ENCODE data around the gene CRISPLD2.
"Not testable (repeated sequence)": the region's sequence is repeated elsewhere in the genome, so short reads cannot be mapped to it uniquely, and the experiment has no call there.

Gene CRISPLD2

DNA sequence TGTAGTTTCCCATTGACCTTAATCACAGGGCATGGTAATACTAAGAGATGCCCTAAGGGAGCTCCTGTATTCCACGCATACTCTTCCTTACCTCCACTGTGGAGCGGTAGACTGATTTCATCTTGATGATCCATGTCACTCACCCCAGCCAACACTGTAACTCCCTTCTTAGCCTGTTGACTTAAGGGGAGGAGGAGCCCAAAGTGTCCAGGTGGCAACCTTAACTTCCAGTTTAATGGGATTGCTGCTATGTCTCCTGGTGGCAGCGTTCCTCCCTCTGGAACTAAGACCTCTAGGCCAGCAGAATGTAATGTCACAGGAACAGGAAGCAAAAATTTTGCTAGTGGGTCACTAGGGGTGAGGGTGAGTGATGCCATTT, 36.4 kb downstream of the CRISPLD2 start:
- not testable (repeated sequence) for DNase-seq (ENCODE audit: low read depth in 2 of 3, low spot score in 1 of 3)

DNA sequence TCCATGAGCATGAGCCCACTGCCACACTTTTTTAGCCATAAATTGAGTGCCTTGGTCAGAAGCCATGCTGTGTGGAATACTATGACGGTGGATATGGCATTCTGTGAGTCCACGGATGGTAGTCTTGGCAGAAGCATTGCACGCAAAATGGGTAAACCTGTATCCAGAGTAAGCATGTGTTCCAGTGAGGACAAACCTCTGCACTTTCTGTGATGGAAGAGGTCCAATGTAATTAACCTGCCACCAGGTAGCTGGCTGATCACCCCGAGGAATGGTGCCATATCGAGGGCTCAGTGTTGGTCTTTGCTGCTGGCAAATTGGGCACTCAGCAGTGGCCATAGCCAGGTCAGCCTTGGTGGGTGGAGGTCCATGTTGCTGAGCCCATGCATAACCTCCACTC, 37.0 kb downstream of the CRISPLD2 start:
- not testable (repeated sequence) for DNase-seq (ENCODE audit: low read depth in 2 of 3, low spot score in 1 of 3)

- DNase-seq (ENCODE audit: low read depth in 2 of 3, low spot score in 1 of 3), result no peak
These were observed 39.9 kb downstream of the CRISPLD2 start for GRCh38 chr16:84859681-84860080.

- DNase-seq (ENCODE audit: low read depth in 2 of 3, low spot score in 1 of 3), result no peak
These were observed 40.6 kb downstream of the CRISPLD2 start for GRCh38 chr16:84860383-84860782.

DNA sequence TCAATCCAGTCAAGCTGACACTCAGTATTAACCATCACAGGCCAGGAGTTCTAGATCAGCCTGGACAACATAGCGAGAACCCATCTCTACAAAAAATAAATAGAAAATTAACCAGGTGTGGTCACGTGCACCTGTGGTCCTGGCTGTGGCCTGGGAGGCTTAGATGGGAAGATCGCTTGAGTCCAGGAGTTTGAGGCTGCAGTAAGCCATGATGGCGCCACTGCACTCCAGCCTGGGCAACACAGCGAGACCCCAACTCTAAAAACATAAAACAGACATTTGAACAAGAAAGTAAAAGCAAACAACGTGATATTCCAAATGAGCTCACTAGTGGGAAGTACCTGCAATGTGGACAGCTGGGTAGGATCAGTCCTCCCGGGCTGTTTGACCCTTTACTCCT, 41.9 kb downstream of the CRISPLD2 start:
- no peak for DNase-seq (ENCODE audit: low read depth in 2 of 3, low spot score in 1 of 3)

- DNase-seq (ENCODE audit: low read depth in 2 of 3, low spot score in 1 of 3), result no peak
These were observed 43.2 kb downstream of the CRISPLD2 start for GRCh38 chr16:84862804-84863480.

GRCh38 chr16:84863481-84863814, 43.7 kb downstream of the CRISPLD2 start:
- no peak for DNase-seq (ENCODE audit: low read depth in 2 of 3, low spot score in 1 of 3)

GRCh38 chr16:84864326-84864955, 44.7 kb downstream of the CRISPLD2 start:
- no peak for DNase-seq (ENCODE audit: low read depth in 2 of 3, low spot score in 1 of 3)

DNA sequence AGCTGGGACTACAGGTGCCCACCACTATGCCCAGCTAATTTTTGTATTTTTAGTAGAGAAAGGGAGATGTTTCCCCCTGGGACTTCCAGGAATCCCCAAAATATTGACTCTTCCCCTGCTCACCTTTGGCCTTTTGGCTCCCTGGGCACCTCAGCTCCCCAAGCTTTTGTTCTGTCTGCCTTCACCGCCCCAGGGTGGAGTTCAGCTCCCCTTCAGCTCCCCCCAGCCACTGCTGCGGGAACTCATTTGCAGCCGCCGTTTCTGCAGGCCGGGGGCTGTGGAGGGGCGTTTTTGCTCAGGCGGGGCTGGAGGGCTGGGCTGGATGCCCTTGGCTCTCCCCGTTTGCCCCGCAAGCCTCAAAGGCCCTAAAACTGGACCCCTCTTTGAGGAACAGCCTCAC, 47.9 kb downstream of the CRISPLD2 start:
- DNase-seq (ENCODE audit: low read depth in 2 of 3, low spot score in 1 of 3), result no peak

- no peak for DNase-seq (ENCODE audit: low read depth in 2 of 3, low spot score in 1 of 3)
These were observed 48.5 kb downstream of the CRISPLD2 start for GRCh38 chr16:84868328-84868727.

DNA sequence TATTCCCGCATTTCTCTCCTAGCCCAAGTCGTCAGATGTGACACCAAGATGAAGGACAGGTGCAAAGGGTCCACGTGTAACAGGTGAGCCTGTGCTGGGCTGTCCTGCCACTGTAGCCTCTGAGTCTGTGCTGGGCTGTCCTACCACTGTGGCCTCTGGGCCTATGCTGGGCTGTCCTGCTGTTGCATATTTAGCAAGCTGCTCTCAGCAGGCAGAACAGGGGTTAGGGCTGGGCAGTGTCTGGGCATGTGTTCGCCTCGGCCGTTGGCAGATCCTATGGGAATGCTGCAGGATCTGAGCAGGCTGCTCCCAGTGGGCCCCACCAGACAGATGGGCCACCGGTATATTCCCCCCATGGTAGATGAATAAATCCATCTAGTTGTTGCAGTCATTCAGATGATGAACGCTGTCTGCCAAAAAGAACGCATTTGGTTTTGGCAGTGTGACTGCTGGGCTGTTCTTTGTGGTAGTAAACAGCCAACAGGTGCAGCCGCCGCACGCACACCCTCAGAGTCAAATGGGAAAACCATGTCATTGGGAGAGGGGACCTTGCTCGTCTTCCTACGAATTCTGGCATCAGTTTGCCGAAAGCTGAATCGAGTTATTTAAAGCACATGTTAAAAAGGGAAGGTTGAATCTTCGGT, 49.2 kb downstream of the CRISPLD2 start:
- DNase-seq (ENCODE audit: low read depth in 2 of 3, low spot score in 1 of 3), result no peak

DNA sequence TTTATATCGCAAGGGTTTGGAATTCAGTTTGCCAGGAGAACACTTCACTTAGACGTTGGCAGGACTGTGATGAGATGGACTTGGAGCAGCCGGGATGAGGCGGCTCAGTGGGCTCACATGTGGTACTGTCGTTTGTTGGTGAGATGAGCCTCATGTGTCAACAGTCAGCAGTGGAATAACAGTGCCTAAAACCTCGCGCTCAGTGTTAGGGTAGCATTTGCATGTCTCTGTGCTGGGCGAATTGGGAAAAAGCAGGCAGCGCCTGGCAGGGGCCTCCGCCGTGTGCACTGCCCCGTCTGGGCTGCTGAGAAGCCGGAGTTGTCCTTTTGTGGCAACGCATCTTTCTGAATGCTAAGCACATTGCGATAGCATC, 49.7 kb downstream of the CRISPLD2 start:
- DNase-seq (ENCODE audit: low read depth in 2 of 3, low spot score in 1 of 3), result no peak

DNA sequence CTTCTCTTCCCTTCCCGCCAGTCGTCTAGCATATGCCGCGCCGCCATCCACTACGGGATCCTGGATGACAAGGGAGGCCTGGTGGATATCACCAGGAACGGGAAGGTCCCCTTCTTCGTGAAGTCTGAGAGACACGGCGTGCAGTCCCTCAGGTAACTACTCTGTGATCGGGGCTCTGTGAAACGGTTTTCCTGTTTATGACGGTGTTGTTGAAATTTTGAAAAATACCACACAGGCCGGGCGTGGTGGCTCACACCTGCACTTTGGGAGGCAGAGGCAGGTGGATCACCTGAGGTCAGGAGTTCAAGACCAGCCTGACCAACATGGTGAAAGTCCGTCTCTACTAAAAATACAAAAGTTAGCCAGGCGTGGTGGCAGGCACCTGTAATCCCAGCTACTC, 53.2 kb downstream of the CRISPLD2 start:
- DNase-seq (ENCODE audit: low read depth in 2 of 3, low spot score in 1 of 3), result not testable (repeated sequence)

- DNase-seq (ENCODE audit: low read depth in 2 of 3, low spot score in 1 of 3), result no peak
These were observed 54.2 kb downstream of the CRISPLD2 start for GRCh38 chr16:84874004-84874435.

GRCh38 chr16:84874553-84874952, 54.8 kb downstream of the CRISPLD2 start:
- DNase-seq (ENCODE audit: low read depth in 2 of 3, low spot score in 1 of 3), result no peak

- no peak for DNase-seq (ENCODE audit: low read depth in 2 of 3, low spot score in 1 of 3)
These were observed 55.2 kb downstream of the CRISPLD2 start for GRCh38 chr16:84874983-84875382.

DNA sequence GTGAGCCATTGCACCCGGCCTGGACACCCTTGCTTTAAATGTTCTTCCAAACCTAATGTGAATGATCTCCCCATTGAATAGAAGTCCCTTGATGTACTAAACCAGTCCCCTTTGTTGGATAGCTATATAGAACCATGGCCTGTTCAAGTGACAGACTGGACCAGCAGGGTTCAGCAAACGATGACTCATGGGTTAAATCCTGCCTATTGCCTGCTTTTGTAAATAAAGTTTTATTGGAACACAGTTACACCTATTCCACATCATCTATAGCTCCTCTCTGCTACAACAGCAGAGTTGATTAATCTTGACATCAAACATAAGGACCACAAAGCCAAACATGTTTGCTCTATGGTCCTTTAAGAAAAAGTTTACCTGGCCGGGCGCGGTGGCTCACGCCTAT, 56.1 kb downstream of the CRISPLD2 start:
- no peak for DNase-seq (ENCODE audit: low read depth in 2 of 3, low spot score in 1 of 3)

DNA sequence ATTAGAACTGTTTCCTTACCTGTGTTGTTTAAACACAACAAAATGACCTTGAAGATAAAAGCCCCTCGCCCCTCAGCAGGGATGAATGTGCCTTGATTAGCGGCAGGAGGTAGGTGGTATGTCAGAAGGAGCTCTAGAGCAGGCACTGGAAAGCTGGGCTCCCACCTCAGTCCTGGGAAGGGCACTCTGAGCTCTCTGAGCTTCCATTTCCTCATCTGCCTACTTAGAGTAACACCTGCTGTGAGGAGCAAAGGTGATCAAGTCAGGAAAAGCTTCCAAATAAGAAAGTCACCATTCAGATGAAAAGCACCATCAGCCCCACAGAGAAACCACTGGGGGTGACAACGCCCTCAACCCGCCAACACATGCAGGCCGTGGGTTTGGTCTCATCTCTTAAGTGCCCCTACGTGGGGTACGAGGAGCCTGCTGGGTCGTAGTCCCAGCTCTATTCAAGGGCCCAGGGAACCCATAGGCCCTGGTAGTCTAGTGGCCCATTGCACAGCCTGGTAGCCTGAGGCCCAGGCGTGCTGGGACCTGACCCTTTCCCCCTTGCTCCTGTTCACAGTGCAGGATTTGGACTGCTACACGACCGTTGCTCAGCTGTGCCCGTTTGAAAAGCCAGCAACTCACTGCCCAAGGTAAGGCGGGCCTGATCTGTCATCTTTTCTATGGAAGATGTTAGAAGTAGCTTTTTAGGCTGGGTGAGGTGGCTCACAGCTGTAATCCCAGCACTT, 57.3 kb downstream of the CRISPLD2 start:
- DNase-seq (ENCODE audit: low read depth in 2 of 3, low spot score in 1 of 3), result no peak

DNA sequence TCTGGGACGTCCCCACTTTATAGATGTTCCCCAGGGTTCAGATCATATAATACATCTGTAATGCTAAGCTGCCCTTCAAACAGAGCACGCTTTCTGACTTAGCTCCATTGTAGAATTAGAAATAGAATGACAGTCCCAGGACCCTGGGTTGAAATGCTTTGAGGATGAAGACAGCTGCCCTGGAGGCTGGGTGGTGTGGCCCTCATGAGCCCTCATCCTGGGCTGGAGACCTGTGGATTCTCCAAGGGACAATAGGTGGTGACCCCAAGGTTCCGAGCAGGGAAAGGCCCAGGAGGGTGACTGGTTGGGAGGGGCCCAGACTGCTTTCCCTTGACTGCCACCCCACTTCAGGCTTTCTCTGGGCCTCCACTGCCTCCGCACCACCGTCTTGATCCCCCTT, 59.0 kb downstream of the CRISPLD2 start:
- no peak for DNase-seq (ENCODE audit: low read depth in 2 of 3, low spot score in 1 of 3)

DNA sequence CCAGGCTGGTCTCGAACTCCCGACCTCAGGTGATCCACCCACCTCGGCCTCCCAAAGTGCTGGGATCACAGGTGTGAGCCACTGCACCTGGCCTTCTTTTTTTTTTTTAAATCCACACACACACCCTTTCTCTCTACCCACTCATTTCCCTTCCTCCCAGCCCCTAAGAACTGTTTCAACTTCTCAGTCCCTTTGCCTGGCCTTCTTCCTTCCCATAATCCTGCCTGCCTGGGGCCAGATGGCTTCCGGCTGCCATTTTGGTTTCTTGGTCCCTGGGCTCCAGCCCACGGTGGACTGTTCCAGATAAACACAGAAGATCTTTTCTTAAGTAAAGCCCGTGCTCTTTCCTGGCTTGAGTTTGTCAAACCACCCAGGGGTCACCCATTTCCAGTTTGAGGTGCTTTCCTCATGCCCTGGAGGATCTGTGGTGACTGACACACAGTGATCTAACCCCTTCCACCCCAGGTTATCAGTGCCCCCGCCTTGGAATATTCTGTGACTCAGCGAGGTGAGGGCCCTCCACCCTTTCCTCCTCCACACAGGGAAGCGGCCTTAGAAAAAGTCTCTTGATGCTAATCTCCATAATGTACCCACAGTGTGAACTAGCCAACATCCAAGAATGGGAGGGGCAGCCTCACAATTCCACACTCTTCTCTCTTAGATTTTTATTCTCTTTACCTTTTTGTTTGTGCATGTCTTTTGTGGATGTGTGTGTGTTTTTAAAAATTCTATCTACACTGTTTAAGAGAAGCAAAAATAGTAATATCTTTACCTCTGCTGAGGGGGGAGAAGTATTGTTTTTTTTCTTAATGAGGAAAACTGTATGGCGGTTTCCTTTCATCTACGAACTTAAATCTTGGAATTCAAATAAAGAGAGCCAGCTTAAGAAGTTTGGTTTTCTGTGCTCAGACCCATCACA, 60.0 kb downstream of the CRISPLD2 start:
- DNase-seq (ENCODE audit: low read depth in 2 of 3, low spot score in 1 of 3), result no peak

Measured in stimulated activated CD4-positive, alpha-beta T cell treated with anti-CD3 and anti-CD28 coated beads, Interleukin-12 subunit alpha, Interleukin-12 subunit beta, amount 100 ng/mL, for 48 hours (primary cell).